Keratinocyte (primary cell): ENCODE results near the gene TP63. TPM values are rescaled to one million over a fixed set of nuclear protein-coding genes. Genes with fewer than 3 reads are reported as not detected.
A peak's percentile ranks its signal among the peaks of the same experiment; 100 is the strongest.

Experiments used
- DNase-seq: peaks from one replicate; pipeline ENCODE4 v3.0.0-alpha.2; 2011; ENCODE audit warnings: low read depth, missing footprints, low spot score
- FAIRE-seq: peaks from 2 replicates; lab custom pipeline; 2011; peaks lifted over from hg19 to GRCh38; lab: Jason Lieb, UNC
- H2AFZ ChIP-seq: 2 replicates; pipeline ENCODE4 v1.6.0; 2012; ENCODE audit warnings: low read length, control low read depth, inconsistent platforms; ENCODE audit not compliant: control insufficient read depth
- H3K27ac ChIP-seq: 2 replicates; pipeline ENCODE4 v1.5.1; 2011; ENCODE audit warnings: low read length; ENCODE audit not compliant: control insufficient read depth, insufficient read depth
- H3K27me3 ChIP-seq: 3 replicates; pipeline ENCODE4 v1.6.0; 2011; ENCODE audit warnings: low read length; ENCODE audit not compliant: control insufficient read depth, insufficient read depth; ENCODE audit errors: extremely low read depth
- H3K36me3 ChIP-seq, 2 experiments: 2 replicates in 1 of 2; 3 replicates in 1 of 2; pipeline ENCODE4 v1.5.1; 2011; ENCODE audit warnings: low read length in 2 of 2, mild to moderate bottlenecking in 1 of 2; ENCODE audit not compliant: control insufficient read depth in 2 of 2, insufficient read depth in 2 of 2; ENCODE audit errors: extremely low read depth in 1 of 2
- H3K4me1 ChIP-seq: 3 replicates; pipeline ENCODE4 v1.5.1; 2011; ENCODE audit warnings: low read length; ENCODE audit not compliant: control insufficient read depth, insufficient read depth; ENCODE audit errors: extremely low read depth
- H3K4me2 ChIP-seq: 3 replicates; pipeline ENCODE4 v1.6.0; 2011; ENCODE audit warnings: low read depth, low read length; ENCODE audit not compliant: control insufficient read depth, insufficient read depth; ENCODE audit errors: extremely low read depth
- H3K4me3 ChIP-seq, 3 experiments: fragments of 200-600 bp in 1 of 3; sonication (generic) in 1 of 3; 2 replicates in 2 of 3; 3 replicates in 1 of 3; pipeline ENCODE4 v1.5.1; 2011 to 2016; ENCODE audit warnings: low read length in 3 of 3, mild to moderate bottlenecking in 3 of 3, control low read depth in 2 of 3, inconsistent platforms in 1 of 3, low read depth in 1 of 3, mixed read lengths in 1 of 3, mixed run types in 1 of 3, moderate library complexity in 1 of 3; ENCODE audit not compliant: control insufficient read depth in 2 of 3, insufficient read depth in 2 of 3; ENCODE audit errors: extremely low read depth in 1 of 3
- H3K79me2 ChIP-seq: 2 replicates; pipeline ENCODE4 v1.6.0; 2012; ENCODE audit warnings: low read length; ENCODE audit not compliant: control insufficient read depth, insufficient read depth
- H3K9ac ChIP-seq: 3 replicates; pipeline ENCODE4 v1.6.0; 2011; ENCODE audit warnings: low read length; ENCODE audit not compliant: control insufficient read depth, insufficient read depth; ENCODE audit errors: extremely low read depth
- H3K9me1 ChIP-seq: 3 replicates; pipeline ENCODE4 v1.6.0; 2011; ENCODE audit warnings: low read length; ENCODE audit not compliant: control insufficient read depth, insufficient read depth; ENCODE audit errors: extremely low read depth
- H3K9me3 ChIP-seq: 2 replicates; pipeline ENCODE4 v1.5.1; 2012; ENCODE audit warnings: low read depth, low read length; ENCODE audit not compliant: control insufficient read depth
- H4K20me1 ChIP-seq: 3 replicates; pipeline ENCODE4 v1.6.0; 2011; ENCODE audit warnings: low read length; ENCODE audit not compliant: control insufficient read depth, insufficient read depth; ENCODE audit errors: extremely low read depth
- CTCF ChIP-seq, 3 experiments: IDR thresholded peaks in 1 of 3; conservative IDR thresholded peaks in 1 of 3; optimal IDR thresholded peaks in 1 of 3; 2 replicates in 2 of 3; 3 replicates in 1 of 3; pipeline versions ENCODE3 to v1.5.1; 2011; ENCODE audit warnings: low read length in 3 of 3, mild to moderate bottlenecking in 3 of 3, moderate library complexity in 2 of 3, control low read depth in 1 of 3, inconsistent platforms in 1 of 3; ENCODE audit not compliant: insufficient read depth in 2 of 3; ENCODE audit errors: extremely low read depth in 1 of 3
- EZH2 ChIP-seq: IDR thresholded peaks from one replicate; pipeline ENCODE4 v1.6.1; 2012; ENCODE audit warnings: inconsistent platforms, mild to moderate bottlenecking, low read length, moderate library complexity
- dilution Hi-C: fragments of 300-500 bp; cut with MboI; formaldehyde crosslinking; loops from one replicate; pipeline ENCODE4 v1.7.0; 2020; ENCODE audit warnings: low sequenced_read_pairs; ENCODE audit not compliant: extremely low pct_ligation_motif_present
- polyA plus RNA-seq, 5 experiments: library from polyadenylated mRNA; depleted of rRNA in 3 of 5; stranded (reverse) in 3 of 5; stranded (forward) in 1 of 5; unstranded in 1 of 5; fragments of >200 nt; gene quantifications; 1 replicate in 1 of 5; 2 replicates in 3 of 5; 3 replicates in 1 of 5; pipeline versions ENCODE4 v1.2.1 to v1.2.3, GENCODE V29; 2011 to 2012; ENCODE audit warnings: missing spikeins in 2 of 5, low read depth in 1 of 5, low replicate concordance in 1 of 5

The TP63 gene
- polyA plus RNA-seq, 1 donor (not counting 4 experiments of a cell fraction or from before 2014, with no cell fraction given): 214 TPM

DNA sequence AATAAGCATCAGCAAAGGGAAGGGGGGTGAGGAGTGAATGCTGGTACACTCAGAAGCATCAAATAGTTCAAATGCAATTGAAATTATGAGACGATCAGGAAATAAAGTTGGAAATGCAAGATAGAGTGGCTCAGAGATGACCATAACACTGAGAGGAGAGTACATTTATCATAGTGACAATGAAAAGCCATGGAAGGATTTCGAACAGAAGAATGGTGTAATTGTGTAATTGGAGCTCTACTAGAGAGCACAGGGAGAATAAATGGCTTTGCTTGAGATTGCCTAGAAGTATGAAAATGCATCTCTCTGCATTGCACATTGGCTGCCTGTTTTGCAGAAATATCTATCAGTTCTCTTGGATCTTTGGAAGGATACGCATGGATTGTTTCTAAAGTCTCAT, 163.3 kb downstream of the TP63 start:
- Histone ChIP-seq H3K27me3 (no peaks in the 10 kb centered on the region), H3K4me2 (peak overlapping the region; percentile 99), H3K9ac (peak overlapping the region; percentile 96), H3K27ac (peak overlapping the region; percentile 97), H4K20me1 (peaks cover 9% of the 10 kb centered on the region), H3K36me3 (peaks cover 3 to 20% of the 10 kb centered on the region in 2 experiments), H3K79me2 (peaks cover 100% of the 10 kb centered on the region), H3K4me3 (peak overlapping the region; percentile 11 to 100 (median 100)), H3K4me1 (peaks cover 55% of the 10 kb centered on the region), H3K9me1 (no peaks in the 10 kb centered on the region), H2AFZ (no peak overlapping the region), H3K9me3 (no peaks in the 10 kb centered on the region)
- TF ChIP-seq EZH2 (no peak), CTCF (optimal IDR thresholded peaks at IDR 0.05 in 1 of 3, IDR thresholded peaks at IDR 0.05 in 1 of 3, conservative IDR thresholded peaks at IDR 0.05 in 1 of 3; ENCODE audit: extremely low read depth in 1 of 3, insufficient read depth in 2 of 3, low read length in 3 of 3) (no peak)
- DNase-seq (no peak), FAIRE-seq (peak; percentile 74)
- dilution Hi-C loops: no loop called here

DNA sequence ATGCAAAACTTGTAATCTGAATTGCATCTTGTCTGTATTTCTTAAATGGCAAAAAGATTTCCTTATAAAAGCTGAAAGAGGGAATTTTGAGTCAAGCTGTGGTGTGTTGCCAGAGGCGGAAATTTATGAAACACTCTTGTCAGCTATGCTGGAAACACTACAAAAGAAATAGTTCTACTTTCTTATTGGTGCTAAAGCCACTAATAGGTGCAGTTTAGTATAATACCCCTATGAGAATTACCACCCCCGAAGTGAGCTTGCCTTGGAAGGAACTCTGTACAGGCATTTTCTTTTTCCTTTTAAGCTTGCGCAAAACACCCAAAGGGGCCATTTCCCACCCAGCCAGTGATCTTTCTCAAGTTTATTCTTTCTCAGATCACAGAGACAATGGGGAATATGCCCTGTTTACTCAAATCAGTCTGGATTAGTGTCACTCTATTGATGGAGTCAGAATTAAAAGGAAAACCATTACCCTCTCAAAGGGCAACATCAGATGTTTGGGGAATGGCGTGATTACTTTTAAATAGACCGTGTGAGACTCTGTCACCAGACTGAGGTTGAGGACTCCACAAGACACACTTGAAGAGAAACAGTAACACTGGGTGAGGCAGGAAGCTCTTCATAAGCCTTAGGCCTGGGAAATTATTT, 166.0 kb downstream of the TP63 start:
- peaks cover under 1% of the 10 kb centered on the region for H3K9me1 ChIP-seq
- H4K20me1 ChIP-seq: peaks cover 7% of the 10 kb centered on the region
- FAIRE-seq: peak; percentile 63
- H3K27ac ChIP-seq: peak overlapping the region; percentile 97
- H3K79me2 ChIP-seq: peaks cover 100% of the 10 kb centered on the region
- peak overlapping the region in 2 of 3 experiments; percentile 37 to 100 for H3K4me3 ChIP-seq
- H2AFZ ChIP-seq: no peak overlapping the region
- no peaks in the 10 kb centered on the region for H3K9me3 ChIP-seq
- peak overlapping the region; percentile 54 for H3K9ac ChIP-seq
- DNase-seq: no peak
- TF ChIP-seq EZH2: no peak
- peak overlapping the region; percentile 99 for H3K4me2 ChIP-seq
- dilution Hi-C loops: no loop called here
- peaks cover 4 to 27% of the 10 kb centered on the region in 2 experiments for H3K36me3 ChIP-seq
- H3K27me3 ChIP-seq: no peaks in the 10 kb centered on the region
- peaks cover 82% of the 10 kb centered on the region for H3K4me1 ChIP-seq
